Fibroblast of pulmonary artery (primary cell): Measurements from ENCODE around the gene IGF2R.
A peak's percentile ranks its signal among the peaks of the same experiment; 100 is the strongest.
"Not testable (repeated sequence)": the region's sequence is repeated elsewhere in the genome, so short reads cannot be mapped to it uniquely, and the experiment has no call there.

Experiments used
- DNase-seq: peaks from one replicate; pipeline ENCODE4 v3.0.0-alpha.2; 2010; ENCODE audit warnings: low read depth
- H3K4me3 ChIP-seq: replicated peaks from 2 replicates; pipeline ENCODE4 v1.5.1; 2011; ENCODE audit warnings: low read depth, mild to moderate bottlenecking, control low read depth, low read length, moderate library complexity
- CTCF ChIP-seq: IDR thresholded peaks from 2 replicates; pipeline ENCODE4 v1.5.1; 2011; ENCODE audit warnings: mild to moderate bottlenecking, control low read depth, low read length, inconsistent platforms; ENCODE audit errors: missing control alignments

Gene IGF2R

GRCh38 chr6:160132297-160132637 is 163.4 kb downstream of the IGF2R start:
- no peak for DNase-seq
- no peak overlapping the region for H3K4me3 ChIP-seq
- no peak for TF ChIP-seq CTCF

- peak; percentile 17 for DNase-seq
- no peak overlapping the region for H3K4me3 ChIP-seq
- TF ChIP-seq CTCF = no peak
These were observed 164.0 kb downstream of the IGF2R start for GRCh38 chr6:160132776-160133338.

GRCh38 chr6:160133441-160134336 is 164.8 kb downstream of the IGF2R start:
- TF ChIP-seq CTCF = no peak
- DNase-seq = no peak
- H3K4me3 ChIP-seq = no peak overlapping the region

- DNase-seq, H3K4me3 ChIP-seq: not testable (repeated sequence)
These were observed 165.5 kb downstream of the IGF2R start for GRCh38 chr6:160134337-160134751.

- DNase-seq = no peak
- no peak for TF ChIP-seq CTCF
- H3K4me3 ChIP-seq = no peak overlapping the region
These were observed 166.1 kb downstream of the IGF2R start for GRCh38 chr6:160134779-160135547.

GRCh38 chr6:160135907-160136655 is 167.2 kb downstream of the IGF2R start:
- TF ChIP-seq CTCF = no peak
- no peak for DNase-seq

More at GRCh38 chr6:160135907-160136655, 167.2 kb downstream of the IGF2R start:
- H3K4me3 ChIP-seq = no peak overlapping the region
